Sigmoid colon (tissue), 4 donors: ENCODE data around the gene TRIO.

Experiments used
- CTCF ChIP-seq, 4 experiments: fragments of 450-650 bp in 3 of 4; fragments of 200-600 bp in 1 of 4; IDR thresholded peaks; one replicate each; pipeline ENCODE4 v1.5.1; 2016 to 2019; ENCODE audit warnings: antibody characterized with exemption in 4 of 4, mild to moderate bottlenecking in 3 of 4, moderate library complexity in 2 of 4
- EP300 ChIP-seq, 4 donors: sonication (generic); formaldehyde crosslinking; IDR thresholded peaks; one replicate each; pipeline ENCODE4 v1.6.1; 2017; ENCODE audit warnings: antibody characterized with exemption in 4 of 4
- POLR2AphosphoS5 ChIP-seq, 4 donors: sonication (generic); formaldehyde crosslinking; IDR thresholded peaks; one replicate each; pipeline ENCODE4 v1.6.1; 2017; ENCODE audit warnings: antibody characterized with exemption in 4 of 4

DNA sequence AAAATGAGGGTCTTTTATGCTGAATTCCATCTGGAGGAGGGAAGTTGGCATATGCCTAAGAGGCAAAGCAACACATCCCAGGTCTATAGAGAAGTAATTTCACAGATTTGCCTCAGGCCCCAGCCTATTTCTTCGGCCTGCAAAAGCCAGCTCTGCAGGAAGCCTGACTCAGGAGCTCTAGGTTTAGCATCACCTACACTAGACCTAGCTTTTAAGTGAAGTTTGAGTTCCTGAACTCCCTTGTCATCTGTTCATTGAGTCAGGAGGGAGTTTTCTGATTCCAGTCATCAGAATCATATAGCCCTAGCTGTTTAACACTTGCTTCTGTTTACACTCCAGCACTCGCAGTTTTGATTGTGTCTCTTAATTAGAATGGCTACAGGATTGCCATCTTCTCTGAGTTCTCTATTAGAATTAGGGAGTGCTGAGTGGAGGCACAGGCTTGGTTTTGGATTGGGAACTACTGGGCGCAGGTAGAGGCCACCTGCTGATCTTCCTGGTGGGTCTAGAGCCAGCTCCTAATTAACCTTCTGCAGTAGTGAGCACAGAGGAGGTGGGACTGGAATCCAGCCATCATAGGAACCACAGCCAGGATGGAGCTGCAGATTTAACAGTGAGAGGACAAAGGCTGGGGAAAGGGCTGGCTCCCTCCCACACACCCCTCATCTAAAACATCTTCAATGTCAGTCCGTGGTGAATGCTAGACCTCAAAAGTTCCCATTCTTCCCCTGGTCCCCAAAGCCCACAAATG is 179.5 kb downstream of the TRIO start:
- TF ChIP-seq CTCF (IDR thresholded peaks at IDR 0.05) (no peak), POLR2AphosphoS5 (IDR thresholded peaks at IDR 0.05) (no peak), EP300 (IDR thresholded peaks at IDR 0.05) (no peak)
